ENCODE results near the gene CAPN10.

GRCh38 chr2:240604939-240605716, 18.6 kb downstream of the CAPN10 start:
- TF ChIP-seq CTCF (IDR thresholded peaks at IDR 0.05) (no peak), POLR2AphosphoS5 (IDR thresholded peaks at IDR 0.05) (no peak), POLR2A (IDR thresholded peaks at IDR 0.05) (no peak)

Data from prostate gland (tissue), 2 donors.